Nephron progenitor cell (in vitro differentiated cells): ENCODE data around the gene POLD1.

Experiments used
- DNase-seq: peaks from one replicate; pipeline ENCODE4 v3.0.0; 2021
- H3K27ac Mint-ChIP-seq: 2 replicates; pipeline ENCODE4 v1.8.0; 2021; ENCODE audit warnings: mild to moderate bottlenecking, moderate library complexity, mixed read lengths
- H3K27me3 Mint-ChIP-seq: 2 replicates; pipeline ENCODE4 v1.8.0; 2021; ENCODE audit warnings: mild to moderate bottlenecking, low read depth, mixed read lengths; ENCODE audit not compliant: poor library complexity
- H3K36me3 Mint-ChIP-seq: 2 replicates; pipeline ENCODE4 v1.8.0; 2021; ENCODE audit warnings: low read depth, mixed read lengths
- H3K4me1 Mint-ChIP-seq: 2 replicates; pipeline ENCODE4 v1.8.0; 2021; ENCODE audit warnings: mixed read lengths
- H3K4me3 Mint-ChIP-seq: 2 replicates; pipeline ENCODE4 v1.8.0; 2021; ENCODE audit warnings: mild to moderate bottlenecking, moderate library complexity, mixed read lengths
- H3K9me3 Mint-ChIP-seq: 2 replicates; pipeline ENCODE4 v1.8.0; 2021; ENCODE audit warnings: mild to moderate bottlenecking, moderate library complexity, mixed read lengths
- CTCF ChIP-seq: fragments of 200-600 bp; sonication (generic); IDR thresholded peaks from 2 replicates; pipeline ENCODE4 v1.5.0; 2021; ENCODE audit warnings: antibody characterized with exemption

POLD1 gene

GRCh38 chr19:50462970-50463369 is 78.8 kb downstream of the POLD1 start:
- H3K27me3 Mint-ChIP-seq, result peaks cover 9% of the 10 kb centered on the region
- H3K27ac Mint-ChIP-seq, result no peak overlapping the region
- no peaks in the 10 kb centered on the region for H3K9me3 Mint-ChIP-seq
- H3K36me3 Mint-ChIP-seq, result no peaks in the 10 kb centered on the region
- DNase-seq, result no peak
- no peak for TF ChIP-seq CTCF
- no peak overlapping the region for H3K4me3 Mint-ChIP-seq
- peaks cover 28% of the 10 kb centered on the region for H3K4me1 Mint-ChIP-seq

- no peaks in the 10 kb centered on the region for H3K36me3 Mint-ChIP-seq
- peak overlapping the region; percentile 64 for H3K4me3 Mint-ChIP-seq
- H3K27me3 Mint-ChIP-seq, result peaks cover 9% of the 10 kb centered on the region
- peaks cover 32% of the 10 kb centered on the region for H3K4me1 Mint-ChIP-seq
- DNase-seq, result no peak
- TF ChIP-seq CTCF, result no peak
- no peak overlapping the region for H3K27ac Mint-ChIP-seq
- H3K9me3 Mint-ChIP-seq, result no peaks in the 10 kb centered on the region
Observed at GRCh38 chr19:50464348-50464747, 80.2 kb downstream of the POLD1 start.

GRCh38 chr19:50465000-50465399 is 80.9 kb downstream of the POLD1 start:
- Mint-ChIP-seq H3K27me3 (peaks cover 12% of the 10 kb centered on the region), H3K4me1 (peaks cover 30% of the 10 kb centered on the region), H3K4me3 (no peak overlapping the region), H3K27ac (no peak overlapping the region), H3K9me3 (no peaks in the 10 kb centered on the region), H3K36me3 (no peaks in the 10 kb centered on the region)
- no peak for TF ChIP-seq CTCF
- no peak for DNase-seq

- Mint-ChIP-seq H3K36me3 (no peaks in the 10 kb centered on the region), H3K9me3 (no peaks in the 10 kb centered on the region), H3K4me1 (peaks cover 23% of the 10 kb centered on the region), H3K27ac (no peak overlapping the region), H3K4me3 (no peak overlapping the region), H3K27me3 (peaks cover 10% of the 10 kb centered on the region)
- peak; percentile 57 for TF ChIP-seq CTCF
- DNase-seq, result peak; percentile 69
Observed at GRCh38 chr19:50465986-50466705, 82.0 kb downstream of the POLD1 start.

GRCh38 chr19:50466706-50467039 is 82.5 kb downstream of the POLD1 start:
- peak overlapping the region; percentile 32 for H3K27ac Mint-ChIP-seq
- no peaks in the 10 kb centered on the region for H3K36me3 Mint-ChIP-seq

More at GRCh38 chr19:50466706-50467039, 82.5 kb downstream of the POLD1 start:
- Mint-ChIP-seq H3K4me3 (no peak overlapping the region), H3K4me1 (peaks cover 19% of the 10 kb centered on the region), H3K9me3 (no peaks in the 10 kb centered on the region), H3K27me3 (peaks cover 8% of the 10 kb centered on the region)
- DNase-seq, result no peak
- no peak for TF ChIP-seq CTCF
